ENCODE results near the gene KRT82.

KRT82 gene

GRCh38 chr12:52363111-52363679, 42.9 kb downstream of the KRT82 start:
- Histone ChIP-seq H3K27ac (ENCODE audit: low read length) (no peak overlapping the region), H3K4me1 (ENCODE audit: low read length) (peaks cover 14% of the 10 kb centered on the region), H3K79me2 (ENCODE audit: low read length) (no peaks in the 10 kb centered on the region), H3K9me3 (ENCODE audit: insufficient read depth, low read length) (no peaks in the 10 kb centered on the region), H3K4me3 (ENCODE audit: low read length) (no peak overlapping the region), H3K27me3 (ENCODE audit: low read depth, low read length) (peaks cover 39% of the 10 kb centered on the region), H4K20me1 (ENCODE audit: insufficient read depth, low read length) (no peaks in the 10 kb centered on the region), H3K36me3 (replicated peaks; ENCODE audit: low read depth, low read length) (no peaks in the 10 kb centered on the region), H3K9ac (ENCODE audit: low read length) (no peak overlapping the region), H3K4me2 (ENCODE audit: low read length) (no peak overlapping the region), H2AFZ (ENCODE audit: low read depth, low read length) (no peak overlapping the region)
- TF ChIP-seq EZH2phosphoT487 (IDR thresholded peaks at IDR 0.05; ENCODE audit: low read depth) (no peak), CTCF (IDR thresholded peaks at IDR 0.05; ENCODE audit: low read depth, low read length) (no peak)

GRCh38 chr12:52362118-52362726, 43.9 kb downstream of the KRT82 start:
- TF ChIP-seq CTCF (IDR thresholded peaks at IDR 0.05; ENCODE audit: low read depth, low read length) (peak; percentile 44), EZH2phosphoT487 (IDR thresholded peaks at IDR 0.05; ENCODE audit: low read depth) (no peak)
- Histone ChIP-seq H3K9ac (ENCODE audit: low read length) (no peak overlapping the region), H3K9me3 (ENCODE audit: insufficient read depth, low read length) (no peaks in the 10 kb centered on the region), H3K27ac (ENCODE audit: low read length) (no peak overlapping the region), H3K27me3 (ENCODE audit: low read depth, low read length) (peaks cover 31% of the 10 kb centered on the region), H2AFZ (ENCODE audit: low read depth, low read length) (no peak overlapping the region), H3K4me3 (ENCODE audit: low read length) (no peak overlapping the region), H3K4me1 (ENCODE audit: low read length) (peaks cover 17% of the 10 kb centered on the region), H3K36me3 (replicated peaks; ENCODE audit: low read depth, low read length) (no peaks in the 10 kb centered on the region), H4K20me1 (ENCODE audit: insufficient read depth, low read length) (no peaks in the 10 kb centered on the region), H3K4me2 (ENCODE audit: low read length) (no peak overlapping the region), H3K79me2 (ENCODE audit: low read length) (no peaks in the 10 kb centered on the region)

DNA sequence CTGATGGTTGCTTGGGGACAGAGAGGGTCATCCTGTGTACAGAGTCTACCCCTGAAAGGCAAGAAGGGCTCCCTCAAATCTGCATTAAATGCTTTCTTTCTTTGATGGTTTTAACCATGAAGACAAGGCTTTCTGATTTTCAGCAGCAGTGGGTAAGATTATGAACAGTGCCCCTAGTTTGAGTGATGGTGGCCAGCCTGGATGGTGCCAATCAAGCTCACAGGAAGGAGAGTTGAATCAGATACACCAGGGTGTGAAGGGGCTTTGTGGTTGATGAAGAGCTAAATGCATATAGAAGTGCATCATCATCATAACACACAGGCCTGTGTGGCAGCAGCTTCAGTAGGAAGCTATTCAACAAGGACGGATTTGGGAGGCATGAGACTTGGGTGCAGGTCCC, 44.6 kb downstream of the KRT82 start:
- Histone ChIP-seq H3K4me2 (ENCODE audit: low read length) (no peak overlapping the region), H3K9ac (ENCODE audit: low read length) (no peak overlapping the region)

More for the DNA sequence above, 44.6 kb downstream of the KRT82 start:
- Histone ChIP-seq H3K4me3 (ENCODE audit: low read length) (no peak overlapping the region), H2AFZ (ENCODE audit: low read depth, low read length) (no peak overlapping the region), H3K36me3 (replicated peaks; ENCODE audit: low read depth, low read length) (no peaks in the 10 kb centered on the region), H4K20me1 (ENCODE audit: insufficient read depth, low read length) (no peaks in the 10 kb centered on the region), H3K9me3 (ENCODE audit: insufficient read depth, low read length) (no peaks in the 10 kb centered on the region), H3K79me2 (ENCODE audit: low read length) (no peaks in the 10 kb centered on the region), H3K27ac (ENCODE audit: low read length) (no peak overlapping the region), H3K27me3 (ENCODE audit: low read depth, low read length) (peaks cover 30% of the 10 kb centered on the region), H3K4me1 (ENCODE audit: low read length) (peaks cover 17% of the 10 kb centered on the region)
- TF ChIP-seq EZH2phosphoT487 (IDR thresholded peaks at IDR 0.05; ENCODE audit: low read depth) = no peak
- TF ChIP-seq CTCF (IDR thresholded peaks at IDR 0.05; ENCODE audit: low read depth, low read length) = no peak

Measured in OCI-LY3 (cell line).